ENCODE measurements around the gene NUSAP1. TPM values are rescaled to one million over a fixed set of nuclear protein-coding genes. Genes with fewer than 3 reads are reported as not detected.

NUSAP1 gene
- total RNA-seq, 6 donors from 2014 or later, result 6.8 to 22.0 (median 8.3) TPM

DNA sequence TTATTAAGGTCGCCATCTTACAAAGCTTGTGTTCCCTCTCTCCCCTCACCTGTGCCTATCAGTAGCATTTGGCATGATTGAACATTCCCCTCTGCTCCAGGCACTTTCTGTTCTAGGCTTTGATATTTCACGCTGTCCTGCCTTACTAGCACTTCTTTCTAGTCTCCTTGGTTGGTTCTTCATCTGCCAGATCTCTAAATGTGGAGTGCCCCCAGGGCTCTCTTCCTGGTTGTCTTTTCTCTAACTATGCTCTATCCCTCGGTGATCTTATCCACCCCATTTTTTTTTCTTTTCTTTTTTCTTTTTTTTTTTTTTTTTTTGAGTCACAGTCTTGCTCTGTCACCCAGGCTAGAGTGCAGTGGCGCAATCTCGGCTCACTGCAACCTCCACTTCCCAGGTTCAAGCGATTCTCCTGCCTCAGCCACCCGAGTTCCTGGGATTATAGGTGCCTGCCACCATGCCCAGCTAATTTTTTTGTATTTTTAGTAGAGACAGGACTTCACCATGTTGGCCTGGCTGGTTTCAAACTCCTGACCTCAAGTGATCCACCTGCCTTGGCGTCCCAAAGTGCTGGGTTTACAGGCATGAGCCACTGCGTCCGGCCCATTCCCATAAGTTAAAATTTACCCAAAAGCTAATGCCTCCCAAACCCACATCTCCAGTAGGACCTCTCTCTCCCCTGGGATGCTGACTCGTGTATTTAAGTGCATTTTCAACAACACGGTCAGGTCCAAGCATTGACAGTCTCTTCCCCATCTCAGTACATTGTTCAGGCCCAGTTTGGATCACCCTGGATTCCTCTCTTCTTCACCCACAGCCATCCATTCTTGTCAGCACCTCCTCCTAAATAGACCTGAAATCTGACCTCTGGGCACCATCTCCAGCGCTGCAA, 5.2 kb downstream of the NUSAP1 start:
- Histone ChIP-seq H3K9me3 (no peaks in the 10 kb centered on the region), H3K27me3 (no peaks in the 10 kb centered on the region), H3K4me3 (no peak overlapping the region), H3K4me1 (peaks cover 0 to 9% (median 8%) of the 10 kb centered on the region in 4 donors), H3K36me3 (no peaks in the 10 kb centered on the region), H3K27ac (no peak overlapping the region)
- DNase-seq, result no peak
- 85 to 87% methylated on average over 13 of the region's 13 CpGs for WGBS, 2 donors
- ATAC-seq (ENCODE audit: low FRiP score in 2 of 2), result no peak
- TF ChIP-seq, protein P1, sequence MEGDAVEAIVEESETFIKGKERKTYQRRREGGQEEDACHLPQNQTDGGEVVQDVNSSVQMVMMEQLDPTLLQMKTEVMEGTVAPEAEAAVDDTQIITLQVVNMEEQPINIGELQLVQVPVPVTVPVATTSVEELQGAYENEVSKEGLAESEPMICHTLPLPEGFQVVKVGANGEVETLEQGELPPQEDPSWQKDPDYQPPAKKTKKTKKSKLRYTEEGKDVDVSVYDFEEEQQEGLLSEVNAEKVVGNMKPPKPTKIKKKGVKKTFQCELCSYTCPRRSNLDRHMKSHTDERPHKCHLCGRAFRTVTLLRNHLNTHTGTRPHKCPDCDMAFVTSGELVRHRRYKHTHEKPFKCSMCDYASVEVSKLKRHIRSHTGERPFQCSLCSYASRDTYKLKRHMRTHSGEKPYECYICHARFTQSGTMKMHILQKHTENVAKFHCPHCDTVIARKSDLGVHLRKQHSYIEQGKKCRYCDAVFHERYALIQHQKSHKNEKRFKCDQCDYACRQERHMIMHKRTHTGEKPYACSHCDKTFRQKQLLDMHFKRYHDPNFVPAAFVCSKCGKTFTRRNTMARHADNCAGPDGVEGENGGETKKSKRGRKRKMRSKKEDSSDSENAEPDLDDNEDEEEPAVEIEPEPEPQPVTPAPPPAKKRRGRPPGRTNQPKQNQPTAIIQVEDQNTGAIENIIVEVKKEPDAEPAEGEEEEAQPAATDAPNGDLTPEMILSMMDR (IDR thresholded peaks at IDR 0.05), result no peak
- no peak for TF ChIP-seq EP300 (IDR thresholded peaks at IDR 0.05)

DNA sequence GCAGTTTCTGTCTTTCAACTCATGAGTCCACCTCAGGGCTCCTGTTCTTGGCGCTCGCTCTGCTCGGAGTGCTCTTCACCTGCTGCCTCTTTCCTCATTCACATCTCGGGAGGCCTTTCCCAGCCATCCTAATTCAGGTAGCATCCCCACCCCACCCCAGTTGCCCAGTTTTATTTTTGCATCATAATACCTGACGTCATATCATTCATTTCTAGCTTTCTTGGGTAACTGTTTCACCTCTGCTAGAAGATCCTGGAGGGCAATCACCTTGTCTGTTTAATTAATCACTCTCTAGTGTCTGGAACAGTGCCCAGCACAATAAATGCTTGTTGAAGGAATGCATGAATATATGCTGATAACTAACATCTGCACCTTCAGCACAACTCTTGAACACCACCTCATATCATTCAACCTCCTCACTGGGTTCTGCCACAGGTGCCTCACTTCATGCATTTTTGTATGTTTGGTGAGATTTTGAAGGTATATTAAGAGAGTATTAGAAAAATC, 7.6 kb downstream of the NUSAP1 start:
- Histone ChIP-seq H3K27ac (no peak overlapping the region), H3K9me3 (no peaks in the 10 kb centered on the region), H3K4me3 (no peak overlapping the region), H3K4me1 (no peaks in the 10 kb centered on the region), H3K36me3 (no peaks in the 10 kb centered on the region), H3K27me3 (no peaks in the 10 kb centered on the region)
- ATAC-seq (ENCODE audit: low FRiP score in 2 of 2), result no peak
- 91 to 96% methylated on average over 5 of the region's 5 CpGs for WGBS, 2 donors
- DNase-seq, result no peak
- TF ChIP-seq, protein P1 (IDR thresholded peaks at IDR 0.05), result no peak
- TF ChIP-seq EP300 (IDR thresholded peaks at IDR 0.05) (no peak), POLR2A (IDR thresholded peaks at IDR 0.05) (no peak), POLR2AphosphoS5 (IDR thresholded peaks at IDR 0.05) (no peak)

DNA sequence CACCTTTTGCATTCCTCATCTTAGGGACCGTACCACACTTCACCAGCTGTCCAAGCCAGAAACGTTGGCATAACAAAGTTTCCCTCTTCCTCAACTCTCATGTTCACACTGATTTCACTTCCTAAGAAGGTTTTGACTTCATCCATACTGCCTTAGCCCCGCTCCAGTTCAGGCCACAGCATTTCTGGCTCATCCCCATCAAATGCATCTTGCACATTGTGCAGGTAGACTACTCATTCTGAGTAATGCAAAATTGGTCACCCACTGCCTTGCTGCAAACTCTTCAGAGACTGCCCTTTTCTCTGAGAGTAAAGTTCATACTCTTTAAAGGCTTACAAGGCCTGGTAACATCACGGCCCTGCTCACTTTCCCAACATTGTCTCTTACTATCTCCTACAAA, 8.8 kb downstream of the NUSAP1 start:
- no peak overlapping the region for H3K4me3 ChIP-seq
- ATAC-seq (ENCODE audit: low FRiP score in 2 of 2) (no peak), DNase-seq (no peak)
- H3K27ac ChIP-seq, result no peak overlapping the region
- H3K36me3 ChIP-seq, result no peaks in the 10 kb centered on the region
- no peaks in the 10 kb centered on the region for H3K4me1 ChIP-seq
- WGBS, 2 donors, result 69 to 96% methylated on average over 4 of the region's 4 CpGs
- H3K27me3 ChIP-seq, result no peaks in the 10 kb centered on the region
- TF ChIP-seq, protein P1 (IDR thresholded peaks at IDR 0.05), result no peak
- no peak for TF ChIP-seq POLR2AphosphoS5 (IDR thresholded peaks at IDR 0.05)
- TF ChIP-seq EP300 (IDR thresholded peaks at IDR 0.05), result no peak
- no peak for TF ChIP-seq POLR2A (IDR thresholded peaks at IDR 0.05)
- H3K9me3 ChIP-seq, result no peaks in the 10 kb centered on the region

DNA sequence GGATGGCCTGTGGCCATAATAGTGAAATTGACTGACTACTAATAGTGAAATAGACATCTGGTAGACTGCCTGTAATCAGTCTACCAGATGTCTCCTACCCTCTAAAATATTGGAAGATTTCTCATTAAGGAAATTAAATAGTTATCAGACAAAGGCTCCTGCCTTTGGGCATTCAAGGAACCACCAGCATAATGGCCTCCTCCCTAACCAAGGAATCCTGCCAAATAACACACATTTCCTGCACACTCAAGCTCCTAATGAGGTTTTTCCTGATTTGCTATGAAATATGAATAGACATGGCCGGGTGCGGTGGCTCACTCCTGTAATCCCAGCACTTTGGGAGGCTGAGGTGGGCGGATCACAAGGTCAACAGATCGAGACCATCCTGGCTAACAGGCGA, 14.6 kb downstream of the NUSAP1 start:
- Histone ChIP-seq H3K27ac (no peak overlapping the region), H3K4me1 (no peaks in the 10 kb centered on the region), H3K36me3 (no peaks in the 10 kb centered on the region), H3K27me3 (no peaks in the 10 kb centered on the region), H3K9me3 (no peaks in the 10 kb centered on the region), H3K4me3 (no peak overlapping the region)
- DNase-seq (no peak), ATAC-seq (ENCODE audit: low FRiP score in 2 of 2) (no peak)
- WGBS, 2 donors, result 64 to 65% methylated on average over 5 of the region's 5 CpGs
- TF ChIP-seq POLR2AphosphoS5 (IDR thresholded peaks at IDR 0.05) (no peak), POLR2A (IDR thresholded peaks at IDR 0.05) (no peak), EP300 (IDR thresholded peaks at IDR 0.05) (no peak)
- TF ChIP-seq, protein P1 (IDR thresholded peaks at IDR 0.05), result no peak

All from upper lobe of left lung (tissue), 6 donors.